Activated CD4-positive, alpha-beta T cell treated with anti-CD3 and anti-CD28 coated beads, Interleukin-2, amount 50 U/mL, for 16 hours (primary cell): ENCODE measurements around the gene ARHGAP35.

Source experiments
- DNase-seq: peaks from one replicate; pipeline ENCODE4 v3.0.0-alpha.2; 2020

Gene ARHGAP35

GRCh38 chr19:46904114-46905060 is 43.6 kb downstream of the ARHGAP35 start:
- no peak for DNase-seq

- no peak for DNase-seq
These were observed 45.4 kb downstream of the ARHGAP35 start for GRCh38 chr19:46906221-46906620.

GRCh38 chr19:46907880-46908279 is 47.1 kb downstream of the ARHGAP35 start:
- no peak for DNase-seq

GRCh38 chr19:46909356-46909755 is 48.6 kb downstream of the ARHGAP35 start:
- no peak for DNase-seq
